Neural crest cell (in vitro differentiated cells): ENCODE results near the gene PTPRG. TPM values are rescaled to one million over a fixed set of nuclear protein-coding genes. Genes with fewer than 3 reads are reported as not detected.

ENCODE experiments used
- DNase-seq: peaks from one replicate; pipeline ENCODE4 v3.0.0; 2021; ENCODE audit warnings: low read depth, mixed read lengths, low spot score
- H3K27ac Mint-ChIP-seq: one replicate; pipeline ENCODE4 v1.8.0; 2021; ENCODE audit warnings: mild to moderate bottlenecking, mixed read lengths; ENCODE audit not compliant: unreplicated experiment
- H3K27me3 Mint-ChIP-seq: 2 replicates; pipeline ENCODE4 v1.8.0; 2021; ENCODE audit warnings: low read depth, mild to moderate bottlenecking, mixed read lengths
- H3K36me3 Mint-ChIP-seq: 2 replicates; pipeline ENCODE4 v1.8.0; 2021; ENCODE audit warnings: low read depth, mild to moderate bottlenecking, mixed read lengths
- H3K4me1 Mint-ChIP-seq: 2 replicates; pipeline ENCODE4 v1.8.0; 2021; ENCODE audit warnings: mixed read lengths
- H3K4me3 Mint-ChIP-seq: one replicate; pipeline ENCODE4 v1.8.0; 2021; ENCODE audit warnings: mild to moderate bottlenecking, mixed read lengths
- H3K9me3 Mint-ChIP-seq: 2 replicates; pipeline ENCODE4 v1.8.0; 2021; ENCODE audit warnings: mixed read lengths
- total RNA-seq: library from RNA; stranded (reverse); gene quantifications from 2 replicates; pipeline ENCODE4 v1.2.1, GENCODE V29; 2021
- TF ChIP-seq, protein P1 (sequence below): fragments of 200-600 bp; sonication (generic); conservative IDR thresholded peaks from 2 replicates; pipeline ENCODE4 v1.5.0; 2021; ENCODE audit warnings: antibody characterized with exemption, mild to moderate bottlenecking

Gene PTPRG
- total RNA-seq, 1 donor from 2014 or later = 41.2 TPM

DNA sequence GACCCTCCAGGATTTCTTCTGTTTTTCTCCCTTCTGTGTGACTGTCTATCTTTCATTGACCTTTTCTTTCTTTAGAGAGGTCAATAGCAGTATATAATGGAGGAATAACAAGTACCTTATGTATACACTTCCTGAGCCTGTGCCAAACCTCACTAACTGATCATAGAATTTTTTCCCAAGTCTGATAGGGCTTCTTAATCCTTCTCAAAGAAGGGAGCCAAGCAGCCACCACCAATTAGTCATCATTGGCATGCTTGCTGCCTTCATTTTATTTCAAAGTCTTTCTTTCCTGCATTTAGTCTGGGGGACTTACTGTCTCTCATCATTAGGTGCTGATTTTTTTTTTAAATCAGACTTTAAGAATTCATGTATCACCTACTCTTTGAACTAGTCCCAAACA is 485.0 kb downstream of the PTPRG start:
- Mint-ChIP-seq H3K9me3 (no peaks in the 10 kb centered on the region), H3K36me3 (no peaks in the 10 kb centered on the region), H3K4me3 (no peak overlapping the region), H3K27ac (no peak overlapping the region), H3K27me3 (no peaks in the 10 kb centered on the region), H3K4me1 (peaks cover 16% of the 10 kb centered on the region)
- DNase-seq = no peak
- TF ChIP-seq, protein P1, sequence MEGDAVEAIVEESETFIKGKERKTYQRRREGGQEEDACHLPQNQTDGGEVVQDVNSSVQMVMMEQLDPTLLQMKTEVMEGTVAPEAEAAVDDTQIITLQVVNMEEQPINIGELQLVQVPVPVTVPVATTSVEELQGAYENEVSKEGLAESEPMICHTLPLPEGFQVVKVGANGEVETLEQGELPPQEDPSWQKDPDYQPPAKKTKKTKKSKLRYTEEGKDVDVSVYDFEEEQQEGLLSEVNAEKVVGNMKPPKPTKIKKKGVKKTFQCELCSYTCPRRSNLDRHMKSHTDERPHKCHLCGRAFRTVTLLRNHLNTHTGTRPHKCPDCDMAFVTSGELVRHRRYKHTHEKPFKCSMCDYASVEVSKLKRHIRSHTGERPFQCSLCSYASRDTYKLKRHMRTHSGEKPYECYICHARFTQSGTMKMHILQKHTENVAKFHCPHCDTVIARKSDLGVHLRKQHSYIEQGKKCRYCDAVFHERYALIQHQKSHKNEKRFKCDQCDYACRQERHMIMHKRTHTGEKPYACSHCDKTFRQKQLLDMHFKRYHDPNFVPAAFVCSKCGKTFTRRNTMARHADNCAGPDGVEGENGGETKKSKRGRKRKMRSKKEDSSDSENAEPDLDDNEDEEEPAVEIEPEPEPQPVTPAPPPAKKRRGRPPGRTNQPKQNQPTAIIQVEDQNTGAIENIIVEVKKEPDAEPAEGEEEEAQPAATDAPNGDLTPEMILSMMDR = no peak

DNA sequence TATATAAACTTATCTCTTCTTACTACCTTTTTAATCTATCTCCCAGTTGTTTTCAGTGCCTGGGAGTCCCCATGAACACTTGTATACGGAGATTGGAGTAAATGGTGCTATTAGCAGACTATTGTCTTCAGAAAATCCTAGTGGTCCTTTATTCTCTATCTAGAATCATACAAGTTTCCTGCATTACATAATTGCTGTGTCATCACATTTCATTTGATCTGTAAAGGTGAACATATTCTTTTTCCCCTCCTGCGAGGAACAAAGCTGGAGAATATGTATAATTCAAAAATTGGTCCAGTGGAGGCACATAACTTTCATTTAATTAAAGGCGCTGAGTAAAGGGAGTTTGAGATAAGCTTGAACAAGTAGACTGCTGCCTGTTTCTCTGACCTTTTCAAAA is 487.2 kb downstream of the PTPRG start:
- TF ChIP-seq, protein P1 = no peak
- peaks cover 6% of the 10 kb centered on the region for H3K4me1 Mint-ChIP-seq

DNA sequence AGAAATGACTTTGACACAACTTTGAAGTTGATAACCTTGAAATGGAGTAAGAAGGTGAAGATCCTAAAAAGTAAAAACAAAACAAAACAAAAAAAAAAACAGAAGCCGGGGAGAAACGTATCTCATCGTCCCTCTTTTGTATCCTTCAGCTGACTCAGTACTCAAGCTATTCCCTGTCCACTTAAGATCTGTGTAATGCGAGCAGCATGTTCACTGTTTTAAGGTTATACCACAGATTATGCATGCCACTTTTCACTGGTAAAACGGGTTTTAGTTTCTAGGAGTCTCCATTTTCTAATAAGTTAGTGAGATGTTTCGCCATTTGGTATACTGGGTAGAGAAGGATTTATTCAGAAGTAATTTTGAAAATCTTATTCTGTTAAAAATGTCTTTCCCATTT is 487.7 kb downstream of the PTPRG start:
- TF ChIP-seq, protein P1 = no peak
- DNase-seq = no peak
- no peak overlapping the region for H3K4me3 Mint-ChIP-seq
- H3K9me3 Mint-ChIP-seq = no peaks in the 10 kb centered on the region
- H3K36me3 Mint-ChIP-seq = no peaks in the 10 kb centered on the region
- no peak overlapping the region for H3K27ac Mint-ChIP-seq
- peaks cover 6% of the 10 kb centered on the region for H3K4me1 Mint-ChIP-seq
- H3K27me3 Mint-ChIP-seq = no peaks in the 10 kb centered on the region

More for the DNA sequence above, 487.2 kb downstream of the PTPRG start:
- H3K27ac Mint-ChIP-seq = no peak overlapping the region
- DNase-seq = no peak
- no peaks in the 10 kb centered on the region for H3K27me3 Mint-ChIP-seq
- no peaks in the 10 kb centered on the region for H3K36me3 Mint-ChIP-seq
- no peak overlapping the region for H3K4me3 Mint-ChIP-seq
- H3K9me3 Mint-ChIP-seq = no peaks in the 10 kb centered on the region

DNA sequence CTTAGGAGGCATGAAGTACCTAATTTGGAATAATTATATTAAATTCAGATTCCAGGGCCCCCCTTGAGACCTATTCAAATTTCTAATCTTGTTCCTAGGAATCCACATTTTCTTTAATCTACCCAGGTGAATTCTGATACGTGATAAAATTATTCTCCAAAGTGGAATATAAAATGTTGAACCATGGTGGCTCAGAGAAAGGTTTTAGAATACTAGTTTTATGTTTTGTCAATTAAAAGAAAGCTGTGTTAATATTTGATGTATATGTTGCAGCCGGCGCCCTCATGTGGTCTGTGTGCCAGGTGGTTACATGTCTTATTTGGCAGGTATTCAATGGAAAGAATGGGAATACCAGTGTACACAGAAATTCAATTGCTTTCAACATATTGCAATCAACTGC is 490.1 kb downstream of the PTPRG start:
- Mint-ChIP-seq H3K4me3 (no peak overlapping the region), H3K9me3 (no peaks in the 10 kb centered on the region), H3K4me1 (no peaks in the 10 kb centered on the region), H3K27ac (no peak overlapping the region), H3K27me3 (no peaks in the 10 kb centered on the region), H3K36me3 (no peaks in the 10 kb centered on the region)
- DNase-seq = no peak
- TF ChIP-seq, protein P1 = peak; percentile 51

DNA sequence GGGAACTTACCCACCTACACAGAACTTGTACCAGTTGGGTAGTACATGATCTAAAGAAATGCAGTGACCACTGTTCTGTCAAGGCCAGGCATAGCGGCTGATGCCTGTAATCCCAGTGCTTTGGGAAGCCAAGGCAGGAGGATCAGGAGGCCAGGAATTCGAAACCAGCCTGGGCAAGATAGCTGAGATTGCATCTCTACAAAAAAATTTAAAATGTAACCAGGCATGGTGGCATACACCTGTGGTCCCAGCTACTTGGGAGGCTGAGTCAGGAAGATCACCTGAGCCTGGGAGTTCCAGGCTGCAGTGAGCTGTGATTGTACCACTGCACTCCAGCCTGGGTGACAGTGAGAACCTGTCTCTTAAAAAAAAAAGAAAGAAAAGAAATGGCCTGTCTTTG is 491.0 kb downstream of the PTPRG start:
- H3K27me3 Mint-ChIP-seq = no peaks in the 10 kb centered on the region
- no peaks in the 10 kb centered on the region for H3K9me3 Mint-ChIP-seq
- no peaks in the 10 kb centered on the region for H3K36me3 Mint-ChIP-seq
- H3K4me3 Mint-ChIP-seq = no peak overlapping the region
- no peaks in the 10 kb centered on the region for H3K4me1 Mint-ChIP-seq
- TF ChIP-seq, protein P1 = no peak
- DNase-seq = no peak
- no peak overlapping the region for H3K27ac Mint-ChIP-seq

DNA sequence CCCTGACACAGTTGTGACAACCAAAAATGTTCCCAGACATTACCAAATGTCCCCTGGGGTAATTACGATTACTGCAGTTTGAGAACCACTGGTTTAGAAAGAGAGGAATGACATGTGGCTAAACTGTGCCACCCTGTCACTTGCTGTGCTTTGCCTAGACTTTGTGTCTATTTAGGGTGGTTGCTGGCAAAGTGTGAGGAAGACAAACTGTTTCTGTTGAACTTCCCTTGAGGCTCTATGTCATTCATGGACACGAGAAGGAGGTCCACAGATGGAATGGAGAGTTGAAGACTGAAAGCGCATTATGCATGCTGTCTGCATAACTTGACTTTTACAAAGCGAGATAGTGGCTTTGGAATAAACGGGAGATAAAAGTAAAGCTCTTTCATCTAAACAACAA is 495.3 kb downstream of the PTPRG start:
- H3K36me3 Mint-ChIP-seq = no peaks in the 10 kb centered on the region
- no peaks in the 10 kb centered on the region for H3K27me3 Mint-ChIP-seq
- no peak for DNase-seq
- H3K4me3 Mint-ChIP-seq = no peak overlapping the region
- no peaks in the 10 kb centered on the region for H3K9me3 Mint-ChIP-seq
- H3K27ac Mint-ChIP-seq = no peak overlapping the region
- H3K4me1 Mint-ChIP-seq = no peaks in the 10 kb centered on the region
- TF ChIP-seq, protein P1 = no peak
